ENCODE data around the gene SCFD2. TPM values are rescaled to one million over a fixed set of nuclear protein-coding genes. Genes with fewer than 3 reads are reported as not detected.

SCFD2 gene
- polyA plus RNA-seq, 1 donor from 2014 or later = 5.0 TPM

DNA sequence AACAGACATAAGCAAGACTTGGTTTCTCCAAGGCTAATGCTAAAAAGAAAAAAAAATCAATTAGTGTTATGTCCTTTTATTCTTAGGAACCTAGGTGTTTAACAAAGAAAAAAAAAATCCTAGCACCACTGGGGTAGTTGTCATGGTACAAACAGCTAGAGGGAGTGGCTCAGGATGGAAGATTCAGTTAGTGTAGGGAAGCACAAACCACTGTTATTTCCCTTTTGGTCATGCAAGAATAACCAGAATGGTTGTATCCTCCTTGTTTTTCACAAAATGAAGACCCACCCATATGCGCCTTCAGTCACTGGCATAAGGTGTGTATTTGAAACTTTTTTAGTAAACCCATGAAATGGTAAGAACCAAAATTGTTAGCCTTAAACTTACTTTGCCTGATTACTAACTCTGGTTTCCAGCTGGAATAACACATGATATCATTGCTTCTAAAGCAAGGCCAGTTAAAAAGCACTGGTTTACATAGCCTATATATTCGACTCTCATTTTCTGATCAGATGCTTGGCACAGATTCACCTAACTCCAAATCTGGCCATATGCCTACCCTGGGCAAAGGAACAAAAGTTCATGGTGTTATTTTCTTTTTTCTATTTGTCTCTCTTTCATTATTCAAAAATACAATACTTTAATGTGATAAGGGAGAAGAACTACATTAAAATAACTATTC lies 132.6 kb downstream of the SCFD2 start:
- H3K9me2 ChIP-seq (ENCODE audit: insufficient read depth, low read length) = no peaks in the 10 kb centered on the region
- H3K9ac ChIP-seq (ENCODE audit: low read length) = no peak overlapping the region
- H3K27ac ChIP-seq (ENCODE audit: low read length) = no peak overlapping the region
- no peaks in the 10 kb centered on the region for H3K79me2 ChIP-seq (replicated peaks; ENCODE audit: insufficient read depth, low read length)
- no peaks in the 10 kb centered on the region for H3K9me3 ChIP-seq (ENCODE audit: low read length)
- no peak overlapping the region for H3K4me2 ChIP-seq (ENCODE audit: low read length)
- H3K36me3 ChIP-seq (ENCODE audit: insufficient read depth, low read length) = no peaks in the 10 kb centered on the region
- no peaks in the 10 kb centered on the region for H3F3A ChIP-seq (ENCODE audit: insufficient read depth, low read length, poor library complexity, severe bottlenecking)
- H3K4me3 ChIP-seq (ENCODE audit: low read length) = no peak overlapping the region
- TF ChIP-seq EP300 (conservative IDR thresholded peaks at IDR 0.05; ENCODE audit: poor library complexity, severe bottlenecking) (no peak), REST (IDR thresholded peaks at IDR 0.05; ENCODE audit: borderline replicate concordance) (no peak), MXI1 (conservative IDR thresholded peaks at IDR 0.05; ENCODE audit: poor library complexity, severe bottlenecking) (no peak), SMC3 (conservative IDR thresholded peaks at IDR 0.05; ENCODE audit: poor library complexity) (no peak), EZH2 (IDR thresholded peaks at IDR 0.05; ENCODE audit: borderline replicate concordance, insufficient read depth, low read length, poor library complexity, severe bottlenecking) (no peak), TAF1 (IDR thresholded peaks at IDR 0.05; ENCODE audit: low read depth) (no peak), RAD21 (conservative IDR thresholded peaks at IDR 0.05) (no peak), POLR2AphosphoS5 (IDR thresholded peaks at IDR 0.05) (no peak)
- TF ChIP-seq, protein P1, sequence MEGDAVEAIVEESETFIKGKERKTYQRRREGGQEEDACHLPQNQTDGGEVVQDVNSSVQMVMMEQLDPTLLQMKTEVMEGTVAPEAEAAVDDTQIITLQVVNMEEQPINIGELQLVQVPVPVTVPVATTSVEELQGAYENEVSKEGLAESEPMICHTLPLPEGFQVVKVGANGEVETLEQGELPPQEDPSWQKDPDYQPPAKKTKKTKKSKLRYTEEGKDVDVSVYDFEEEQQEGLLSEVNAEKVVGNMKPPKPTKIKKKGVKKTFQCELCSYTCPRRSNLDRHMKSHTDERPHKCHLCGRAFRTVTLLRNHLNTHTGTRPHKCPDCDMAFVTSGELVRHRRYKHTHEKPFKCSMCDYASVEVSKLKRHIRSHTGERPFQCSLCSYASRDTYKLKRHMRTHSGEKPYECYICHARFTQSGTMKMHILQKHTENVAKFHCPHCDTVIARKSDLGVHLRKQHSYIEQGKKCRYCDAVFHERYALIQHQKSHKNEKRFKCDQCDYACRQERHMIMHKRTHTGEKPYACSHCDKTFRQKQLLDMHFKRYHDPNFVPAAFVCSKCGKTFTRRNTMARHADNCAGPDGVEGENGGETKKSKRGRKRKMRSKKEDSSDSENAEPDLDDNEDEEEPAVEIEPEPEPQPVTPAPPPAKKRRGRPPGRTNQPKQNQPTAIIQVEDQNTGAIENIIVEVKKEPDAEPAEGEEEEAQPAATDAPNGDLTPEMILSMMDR (IDR thresholded peaks at IDR 0.05; ENCODE audit: poor library complexity, severe bottlenecking) = no peak
- no peak overlapping the region for H2AFZ ChIP-seq (ENCODE audit: low read depth, low read length)
- no peaks in the 10 kb centered on the region for H4K20me1 ChIP-seq (ENCODE audit: insufficient read depth)
- no peaks in the 10 kb centered on the region for H3K27me3 ChIP-seq (ENCODE audit: insufficient read depth, low read depth, low read length)

DNA sequence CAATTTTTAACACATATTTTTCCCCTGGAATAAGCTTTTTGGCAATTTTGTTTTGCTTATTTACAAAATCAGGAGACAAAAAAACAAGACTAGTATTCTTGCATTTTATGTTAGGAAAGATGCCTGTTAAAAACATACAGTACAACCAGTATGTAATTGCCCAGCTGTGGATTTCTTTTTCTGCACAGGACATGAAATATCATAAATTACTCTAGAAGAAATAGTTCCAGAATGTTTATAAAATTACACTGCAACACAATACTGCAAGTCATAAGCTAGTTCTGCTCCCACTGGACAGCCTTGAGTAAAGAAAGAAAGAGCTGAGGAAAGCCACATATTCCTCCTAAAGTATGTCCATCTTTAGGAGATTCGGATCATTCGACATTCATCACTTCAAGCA lies 133.5 kb downstream of the SCFD2 start:
- Histone ChIP-seq H3K4me2 (ENCODE audit: low read length) (no peak overlapping the region), H3K27ac (ENCODE audit: low read length) (no peak overlapping the region), H3K79me2 (replicated peaks; ENCODE audit: insufficient read depth, low read length) (no peaks in the 10 kb centered on the region), H3K27me3 (ENCODE audit: insufficient read depth, low read depth, low read length) (no peaks in the 10 kb centered on the region), H2AFZ (ENCODE audit: low read depth, low read length) (no peak overlapping the region), H3K36me3 (ENCODE audit: insufficient read depth, low read length) (no peaks in the 10 kb centered on the region), H3K9me3 (ENCODE audit: low read length) (no peaks in the 10 kb centered on the region), H3K9me2 (ENCODE audit: insufficient read depth, low read length) (no peaks in the 10 kb centered on the region), H3F3A (ENCODE audit: insufficient read depth, low read length, poor library complexity, severe bottlenecking) (no peaks in the 10 kb centered on the region), H3K4me3 (ENCODE audit: low read length) (no peak overlapping the region), H3K9ac (ENCODE audit: low read length) (no peak overlapping the region), H4K20me1 (ENCODE audit: insufficient read depth) (no peaks in the 10 kb centered on the region)
- TF ChIP-seq EZH2 (IDR thresholded peaks at IDR 0.05; ENCODE audit: borderline replicate concordance, insufficient read depth, low read length, poor library complexity, severe bottlenecking) (no peak), POLR2AphosphoS5 (IDR thresholded peaks at IDR 0.05) (no peak), TAF1 (IDR thresholded peaks at IDR 0.05; ENCODE audit: low read depth) (no peak), REST (IDR thresholded peaks at IDR 0.05; ENCODE audit: borderline replicate concordance) (no peak), MXI1 (conservative IDR thresholded peaks at IDR 0.05; ENCODE audit: poor library complexity, severe bottlenecking) (no peak), SMC3 (conservative IDR thresholded peaks at IDR 0.05; ENCODE audit: poor library complexity) (no peak), RAD21 (conservative IDR thresholded peaks at IDR 0.05) (no peak), EP300 (conservative IDR thresholded peaks at IDR 0.05; ENCODE audit: poor library complexity, severe bottlenecking) (no peak)
- TF ChIP-seq, protein P1 (IDR thresholded peaks at IDR 0.05; ENCODE audit: poor library complexity, severe bottlenecking) = no peak
